SU-DHL-6 (cell line): ENCODE measurements around the gene CCDC194.

Experiments
- H2AFZ ChIP-seq: fragments of 200-600 bp; sonication (generic); 2 replicates; pipeline ENCODE4 v1.6.1; 2014; ENCODE audit warnings: low read depth, mild to moderate bottlenecking, moderate library complexity, mixed read lengths, antibody characterized with exemption, low read length; ENCODE audit not compliant: severe bottlenecking
- H3F3A ChIP-seq: fragments of 200-600 bp; shearing (Covaris generic); 2 replicates; pipeline ENCODE4 v1.6.0; 2016; ENCODE audit warnings: antibody characterized with exemption, mild to moderate bottlenecking; ENCODE audit not compliant: insufficient read depth
- H3K27ac ChIP-seq: fragments of 200-600 bp; sonication (generic); 2 replicates; pipeline ENCODE4 v1.5.1; 2016; ENCODE audit warnings: low read depth, mild to moderate bottlenecking, low read length, moderate library complexity, mixed read lengths
- H3K27me3 ChIP-seq: fragments of 200-600 bp; sonication (generic), shearing (Covaris generic); 2 replicates; pipeline ENCODE4 v1.6.0; 2014; ENCODE audit warnings: mild to moderate bottlenecking, low read length
- H3K36me3 ChIP-seq: fragments of 200-600 bp; sonication (generic); 2 replicates; pipeline ENCODE4 v1.6.1; 2014; ENCODE audit warnings: mild to moderate bottlenecking, low read length, mixed read lengths
- H3K4me2 ChIP-seq: fragments of 300-600, 200-600 bp; shearing (Covaris generic), sonication (generic); 2 replicates; pipeline ENCODE4 v1.6.0; 2014; ENCODE audit warnings: low read length, low read depth, mild to moderate bottlenecking; ENCODE audit not compliant: poor library complexity, severe bottlenecking
- H3K4me3 ChIP-seq: fragments of 200-600 bp; sonication (generic); 2 replicates; pipeline ENCODE4 v1.5.1; 2014; ENCODE audit warnings: antibody characterized with exemption, low read length, mild to moderate bottlenecking, mixed read lengths; ENCODE audit not compliant: insufficient read depth, poor library complexity, severe bottlenecking
- H3K79me2 ChIP-seq: fragments of 200-600 bp; sonication (generic); 2 replicates; pipeline ENCODE4 v1.6.1; 2014; ENCODE audit warnings: mild to moderate bottlenecking, low read length, moderate library complexity; ENCODE audit not compliant: insufficient read depth
- H3K9ac ChIP-seq: fragments of 200-600 bp; sonication (generic); 2 replicates; pipeline ENCODE4 v1.7.0; 2014; ENCODE audit warnings: mild to moderate bottlenecking, low read length
- H3K9me2 ChIP-seq: fragments of 200-600 bp; sonication (generic); replicated peaks from 2 replicates; pipeline ENCODE4 v1.6.1; 2014; ENCODE audit warnings: low read length; ENCODE audit not compliant: insufficient read depth
- H3K9me3 ChIP-seq: fragments of 200-600 bp; sonication (generic); 2 replicates; pipeline ENCODE4 v1.6.1; 2014; ENCODE audit warnings: low read length, mixed read lengths; ENCODE audit not compliant: insufficient read depth
- H4K20me1 ChIP-seq: fragments of 200-600 bp; sonication (generic); 2 replicates; pipeline ENCODE4 v1.6.1; 2014; ENCODE audit warnings: low read depth, mild to moderate bottlenecking, antibody characterized with exemption, low read length, moderate library complexity, mixed read lengths
- CTCF ChIP-seq: fragments of 200-600 bp; sonication (generic); IDR thresholded peaks from one replicate; pipeline ENCODE4 v1.5.1; 2017; ENCODE audit warnings: antibody characterized with exemption, mild to moderate bottlenecking, low read length, moderate library complexity; ENCODE audit not compliant: insufficient read depth, poor library complexity, severe bottlenecking
- EZH2phosphoT487 ChIP-seq: fragments of 200-600 bp; sonication (generic), shearing (Covaris generic); conservative IDR thresholded peaks from 2 replicates; pipeline ENCODE4 v1.6.1; 2018; ENCODE audit warnings: mild to moderate bottlenecking, antibody characterized with exemption, low read length, moderate library complexity, mixed read lengths

Gene CCDC194

GRCh38 chr19:17421942-17422341 lies 27.9 kb upstream of the CCDC194 start:
- no peak overlapping the region for H3K9ac ChIP-seq
- H4K20me1 ChIP-seq, result no peaks in the 10 kb centered on the region
- no peaks in the 10 kb centered on the region for H3K36me3 ChIP-seq
- H3F3A ChIP-seq, result peaks cover 7% of the 10 kb centered on the region; the same call in 1 of the 2 replicates
- no peaks in the 10 kb centered on the region for H3K27me3 ChIP-seq
- H3K9me3 ChIP-seq, result no peaks in the 10 kb centered on the region
- no peak overlapping the region for H3K27ac ChIP-seq
- no peak overlapping the region for H3K4me3 ChIP-seq
- H2AFZ ChIP-seq, result no peak overlapping the region
- no peaks in the 10 kb centered on the region for H3K9me2 ChIP-seq
- TF ChIP-seq EZH2phosphoT487 (no peak), CTCF (no peak)
- no peak overlapping the region for H3K4me2 ChIP-seq
- no peaks in the 10 kb centered on the region for H3K79me2 ChIP-seq

- Histone ChIP-seq H3K79me2 (no peaks in the 10 kb centered on the region), H3K36me3 (no peaks in the 10 kb centered on the region), H3K4me3 (peak overlapping the region; percentile 83), H3K9me3 (no peaks in the 10 kb centered on the region), H3F3A (peaks cover 7% of the 10 kb centered on the region; the same call in 1 of the 2 replicates), H3K4me2 (peak overlapping the region; percentile 73), H3K9ac (peak overlapping the region; percentile 68), H3K27me3 (no peaks in the 10 kb centered on the region), H3K9me2 (no peaks in the 10 kb centered on the region), H2AFZ (peak overlapping the region; percentile 91), H3K27ac (peak overlapping the region; percentile 17; the same call in 1 of the 2 replicates), H4K20me1 (no peaks in the 10 kb centered on the region)
- no peak for TF ChIP-seq EZH2phosphoT487
Observed at GRCh38 chr19:17420475-17420924, 26.5 kb upstream of the CCDC194 start.

- H3K9ac ChIP-seq, result peak within 1 kb of the TSS; percentile 70
- H3K9me3 ChIP-seq, result no peaks in the 10 kb centered on the region
- H3K27me3 ChIP-seq, result no peaks in the 10 kb centered on the region
- TF ChIP-seq EZH2phosphoT487 (no peak), CTCF (no peak)
- H3K9me2 ChIP-seq, result no peaks in the 10 kb centered on the region
- H3K4me3 ChIP-seq, result peak within 1 kb of the TSS; percentile 83
- H3F3A ChIP-seq, result peaks cover 7% of the 10 kb centered on the region; the same call in 1 of the 2 replicates
- H3K4me2 ChIP-seq, result peak within 1 kb of the TSS; percentile 84
- peak within 1 kb of the TSS; percentile 91 for H2AFZ ChIP-seq
- no peaks in the 10 kb centered on the region for H3K79me2 ChIP-seq
- H4K20me1 ChIP-seq, result no peaks in the 10 kb centered on the region
- peak within 1 kb of the TSS; percentile 40 for H3K27ac ChIP-seq
- no peaks in the 10 kb centered on the region for H3K36me3 ChIP-seq
Observed at GRCh38 chr19:17419621-17420474, 25.9 kb upstream of the CCDC194 start, which contains the start of gene MVB12A. Gene MVB12A, plus strand, starts transcription at chr19:17420047. Its CDS starts 89 bp downstream, at chr19:17420136.
